Duodenal mucosa (tissue), 2 donors: ENCODE results near the gene HPSE2.

ENCODE experiments used
- H3K27ac ChIP-seq: one replicate; pipeline ENCODE4 v1.7.0; 2013; ENCODE audit warnings: low read depth, low read length
- H3K27me3 ChIP-seq, 2 donors: one replicate each; pipeline ENCODE4 v1.7.0; 2013; ENCODE audit warnings: low read length in 2 of 2, control low read depth in 1 of 2; ENCODE audit not compliant: insufficient read depth in 2 of 2, control insufficient read depth in 1 of 2
- H3K36me3 ChIP-seq, 2 donors: one replicate each; pipeline ENCODE4 v1.7.0; 2013; ENCODE audit warnings: low read length in 2 of 2, control low read depth in 1 of 2; ENCODE audit not compliant: insufficient read depth in 2 of 2, control insufficient read depth in 1 of 2
- H3K4me1 ChIP-seq, 2 donors: one replicate each; pipeline ENCODE4 v1.7.0; 2013; ENCODE audit warnings: low read length in 2 of 2, control low read depth in 1 of 2; ENCODE audit not compliant: insufficient read depth in 2 of 2, control insufficient read depth in 1 of 2
- H3K4me3 ChIP-seq, 2 donors: one replicate each; pipeline ENCODE4 v1.7.0; 2013; ENCODE audit warnings: low read length in 2 of 2, low read depth in 1 of 2
- H3K9ac ChIP-seq, 2 donors: one replicate each; pipeline ENCODE4 v1.7.0; 2013; ENCODE audit warnings: low read length in 2 of 2, low read depth in 1 of 2
- H3K9me3 ChIP-seq, 2 donors: one replicate each; pipeline ENCODE4 v1.7.0; 2013; ENCODE audit warnings: low read length in 2 of 2, control low read depth in 1 of 2; ENCODE audit not compliant: control insufficient read depth in 1 of 2

The HPSE2 gene

GRCh38 chr10:99234041-99234790, 1.4 kb downstream of the HPSE2 start:
- H3K9ac ChIP-seq: peak overlapping the region; percentile 28 to 57
- no peaks in the 10 kb centered on the region for H3K9me3 ChIP-seq
- peaks cover 48 to 75% of the 10 kb centered on the region in 2 donors for H3K27me3 ChIP-seq
- H3K4me3 ChIP-seq: peak overlapping the region; percentile 57 to 62
- H3K4me1 ChIP-seq: peaks cover 7 to 10% of the 10 kb centered on the region in 2 donors
- no peak overlapping the region for H3K27ac ChIP-seq
- no peaks in the 10 kb centered on the region for H3K36me3 ChIP-seq

- H3K36me3 ChIP-seq: no peaks in the 10 kb centered on the region
- H3K9me3 ChIP-seq: no peaks in the 10 kb centered on the region
- H3K27me3 ChIP-seq: peaks cover 48 to 75% of the 10 kb centered on the region in 2 donors
- H3K27ac ChIP-seq: no peak overlapping the region
- H3K4me3 ChIP-seq: peak overlapping the region; percentile 57 to 62
- H3K9ac ChIP-seq: peak overlapping the region; percentile 21 to 57
- H3K4me1 ChIP-seq: peaks cover 7 to 10% of the 10 kb centered on the region in 2 donors
Measured at GRCh38 chr10:99233689-99234037, 2.0 kb downstream of the HPSE2 start.

DNA sequence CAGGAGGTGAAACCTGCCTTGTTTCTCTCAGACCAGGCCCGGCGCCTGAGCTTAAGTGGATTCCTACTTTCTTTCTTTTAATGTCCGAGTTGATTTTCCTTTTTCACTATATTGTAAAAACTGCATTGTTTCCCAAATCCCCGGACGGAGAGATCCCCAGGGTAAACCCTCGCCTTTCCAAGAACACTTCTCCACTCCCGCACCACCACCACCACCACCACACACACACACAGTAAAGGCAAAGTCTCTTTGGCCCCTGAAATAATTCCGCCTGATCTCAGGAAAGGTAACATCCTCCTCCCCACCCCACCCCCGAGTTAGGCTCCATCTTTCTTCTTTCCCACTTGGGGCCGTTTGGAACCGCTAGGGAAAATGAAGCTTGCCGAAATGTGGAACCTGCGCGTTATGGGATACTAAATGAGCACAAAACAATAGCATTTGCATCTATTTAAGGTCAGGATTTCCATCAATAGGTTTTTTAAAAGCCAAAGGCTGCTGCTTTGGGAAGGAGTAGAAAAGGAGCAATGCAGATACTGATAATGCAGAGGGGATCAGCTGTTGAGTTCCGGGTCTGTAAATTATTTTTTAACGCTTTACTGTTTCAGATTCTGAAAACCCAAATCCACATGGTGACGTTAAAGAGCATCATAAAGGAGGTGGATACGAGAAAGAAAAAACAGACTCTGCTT, 2.5 kb downstream of the HPSE2 start:
- peak overlapping the region; percentile 57 to 62 for H3K4me3 ChIP-seq
- no peak overlapping the region for H3K27ac ChIP-seq
- no peaks in the 10 kb centered on the region for H3K36me3 ChIP-seq
- peaks cover 7 to 10% of the 10 kb centered on the region in 2 donors for H3K4me1 ChIP-seq
- H3K27me3 ChIP-seq: peaks cover 48 to 75% of the 10 kb centered on the region in 2 donors
- peak overlapping the region; percentile 9 to 21 for H3K9ac ChIP-seq
- H3K9me3 ChIP-seq: no peaks in the 10 kb centered on the region

- no peaks in the 10 kb centered on the region for H3K9me3 ChIP-seq
- no peak overlapping the region for H3K9ac ChIP-seq
- no peaks in the 10 kb centered on the region for H3K36me3 ChIP-seq
- peaks cover 7 to 10% of the 10 kb centered on the region in 2 donors for H3K4me1 ChIP-seq
- peak overlapping the region in 1 of 2 donors; percentile 57 for H3K4me3 ChIP-seq
- H3K27ac ChIP-seq: no peak overlapping the region
- H3K27me3 ChIP-seq: peaks cover 48 to 74% of the 10 kb centered on the region in 2 donors
Measured at GRCh38 chr10:99232360-99232999, 3.2 kb downstream of the HPSE2 start.

- H3K9me3 ChIP-seq: no peaks in the 10 kb centered on the region
- no peaks in the 10 kb centered on the region for H3K4me1 ChIP-seq
- H3K27me3 ChIP-seq: peaks cover 1 to 4% of the 10 kb centered on the region in 2 donors
- no peak overlapping the region for H3K27ac ChIP-seq
- no peak overlapping the region for H3K4me3 ChIP-seq
- H3K9ac ChIP-seq: no peak overlapping the region
- H3K36me3 ChIP-seq: no peaks in the 10 kb centered on the region
Measured at GRCh38 chr10:99224766-99225165, 10.9 kb downstream of the HPSE2 start.

DNA sequence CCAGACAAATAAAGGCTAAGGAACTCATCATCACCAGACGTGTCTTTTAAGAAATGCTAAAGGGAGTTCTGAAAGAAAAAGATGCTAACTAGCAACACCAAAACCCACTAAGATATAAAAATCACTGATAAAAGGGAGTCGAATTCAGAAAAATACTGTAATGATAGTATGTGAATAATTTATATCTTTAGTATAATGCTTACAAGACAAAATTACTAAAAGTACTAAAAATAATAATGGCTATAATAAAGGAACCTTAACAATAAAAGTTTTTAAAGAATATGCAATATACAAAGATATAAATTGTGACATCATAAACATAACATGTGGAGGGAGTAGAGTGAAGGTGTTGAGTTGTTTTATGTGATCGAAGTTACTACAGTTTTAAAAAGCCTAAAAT, 28.3 kb downstream of the HPSE2 start:
- H3K4me1 ChIP-seq: no peaks in the 10 kb centered on the region
- H3K27me3 ChIP-seq: no peaks in the 10 kb centered on the region
- H3K4me3 ChIP-seq: no peak overlapping the region
- no peaks in the 10 kb centered on the region for H3K36me3 ChIP-seq
- H3K27ac ChIP-seq: no peak overlapping the region
- H3K9ac ChIP-seq: no peak overlapping the region
- H3K9me3 ChIP-seq: no peaks in the 10 kb centered on the region

- Histone ChIP-seq H3K27ac (no peak overlapping the region), H3K4me1 (no peaks in the 10 kb centered on the region), H3K9me3 (no peaks in the 10 kb centered on the region), H3K36me3 (no peaks in the 10 kb centered on the region), H3K4me3 (no peak overlapping the region), H3K9ac (no peak overlapping the region), H3K27me3 (no peaks in the 10 kb centered on the region)
Measured at GRCh38 chr10:99203310-99203709, 32.3 kb downstream of the HPSE2 start.

GRCh38 chr10:99172950-99173349, 62.7 kb downstream of the HPSE2 start:
- Histone ChIP-seq H3K9ac (no peak overlapping the region), H3K4me3 (no peak overlapping the region), H3K4me1 (no peaks in the 10 kb centered on the region), H3K27me3 (no peaks in the 10 kb centered on the region), H3K9me3 (no peaks in the 10 kb centered on the region), H3K36me3 (no peaks in the 10 kb centered on the region), H3K27ac (no peak overlapping the region)

DNA sequence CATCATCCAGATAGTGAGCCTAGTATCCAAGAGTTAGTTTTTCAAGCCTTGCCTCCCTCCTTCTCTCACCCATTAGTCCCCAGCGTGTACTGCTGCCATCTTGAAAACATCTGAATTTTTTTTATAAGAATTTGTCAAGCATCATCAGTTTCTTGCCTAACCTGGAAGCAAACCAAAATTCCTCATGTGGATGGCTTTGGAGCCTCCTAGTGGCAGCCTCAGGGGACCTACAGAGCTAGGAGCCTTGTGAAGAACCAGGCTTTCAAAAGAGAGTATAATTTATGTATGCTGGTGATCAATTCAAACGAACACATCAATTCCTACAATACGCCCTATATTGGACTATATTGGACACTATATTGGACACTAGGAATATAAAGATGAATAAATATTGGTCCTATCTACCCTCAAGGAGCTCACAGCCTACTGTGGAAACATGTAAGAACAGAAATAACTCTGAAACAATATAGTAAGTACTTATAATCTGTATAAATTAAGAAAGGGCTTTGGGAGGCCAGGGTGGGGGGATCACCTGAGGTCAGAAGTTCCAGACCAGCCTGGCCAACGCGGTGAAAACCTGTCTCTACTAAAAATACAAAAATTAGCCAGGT, 63.4 kb downstream of the HPSE2 start:
- no peaks in the 10 kb centered on the region for H3K36me3 ChIP-seq
- no peak overlapping the region for H3K4me3 ChIP-seq
- H3K4me1 ChIP-seq: no peaks in the 10 kb centered on the region
- no peak overlapping the region for H3K27ac ChIP-seq
- H3K9me3 ChIP-seq: no peaks in the 10 kb centered on the region
- no peaks in the 10 kb centered on the region for H3K27me3 ChIP-seq
- H3K9ac ChIP-seq: no peak overlapping the region
